Smooth muscle cell (in vitro differentiated cells): ENCODE measurements around the gene FCRL5. TPM values are rescaled to one million over a fixed set of nuclear protein-coding genes. Genes with fewer than 3 reads are reported as not detected.

Experiments used
- DNase-seq: peaks from one replicate; lab custom pipeline; 2025; ENCODE audit not compliant: unreplicated experiment; lab: John Stamatoyannopoulos, UW
- H2AFZ ChIP-seq: fragments of 200-600 bp; sonication (generic); 2 replicates; pipeline ENCODE4 v1.6.0; 2016; ENCODE audit warnings: antibody characterized with exemption, low read depth, mild to moderate bottlenecking
- H3F3A ChIP-seq: fragments of 200-600 bp; sonication (generic); 2 replicates; pipeline ENCODE4 v1.6.0; 2017; ENCODE audit warnings: antibody characterized with exemption, low read depth
- H3K27ac ChIP-seq: fragments of 200-600 bp; sonication (generic); 2 replicates; pipeline ENCODE4 v1.5.1; 2016; ENCODE audit warnings: low read depth, mild to moderate bottlenecking
- H3K27me3 ChIP-seq: fragments of 200-600 bp; sonication (generic); 2 replicates; pipeline ENCODE4 v1.6.1; 2016; ENCODE audit warnings: low read depth, mild to moderate bottlenecking
- H3K36me3 ChIP-seq: fragments of 200-600 bp; sonication (generic); 2 replicates; pipeline ENCODE4 v1.5.1; 2016; ENCODE audit warnings: low read depth
- H3K4me1 ChIP-seq: fragments of 200-600 bp; sonication (generic); 2 replicates; pipeline ENCODE4 v1.5.1; 2016; ENCODE audit warnings: low read depth
- H3K4me2 ChIP-seq: fragments of 200-600 bp; sonication (generic); 2 replicates; pipeline ENCODE4 v1.6.0; 2016; ENCODE audit warnings: mild to moderate bottlenecking
- H3K4me3 ChIP-seq: fragments of 200-600 bp; sonication (generic); 2 replicates; pipeline ENCODE4 v1.5.1; 2016; ENCODE audit warnings: mild to moderate bottlenecking
- H3K79me2 ChIP-seq: fragments of 200-600 bp; sonication (generic); 2 replicates; pipeline ENCODE4 v1.6.0; 2016; ENCODE audit warnings: low read depth, mild to moderate bottlenecking
- H3K9ac ChIP-seq: fragments of 200-600 bp; sonication (generic); 2 replicates; pipeline ENCODE4 v1.6.0; 2016; ENCODE audit warnings: low read depth
- H3K9me3 ChIP-seq: fragments of 200-600 bp; sonication (generic); replicated peaks from 2 replicates; pipeline ENCODE4 v1.5.1; 2016; ENCODE audit warnings: low read depth
- H4K20me1 ChIP-seq: fragments of 200-600 bp; sonication (generic); 2 replicates; pipeline ENCODE4 v1.6.0; 2016; ENCODE audit warnings: low read depth
- CTCF ChIP-seq: fragments of 200-600 bp; sonication (generic); IDR thresholded peaks from 2 replicates; pipeline ENCODE4 v1.5.1; 2017; ENCODE audit warnings: borderline replicate concordance, mild to moderate bottlenecking, antibody characterized with exemption; ENCODE audit not compliant: insufficient read depth, poor library complexity, severe bottlenecking
- WGBS: methylation state at CpG from one replicate; pipeline ENCODE4 v1.1.7; 2016; ENCODE audit warnings: low lambda C conversion rate; 5-methylcytosine and 5-hydroxymethylcytosine counted together
- polyA plus RNA-seq: library from polyadenylated mRNA; unstranded; fragments of >200 nt; fragmentation: Nextera tagmentation; extraction: Ambion mirVana; gene quantifications from 2 replicates; pipeline ENCODE4 v1.2.1, GENCODE V29; 2016
- total RNA-seq: library from RNA; depleted of rRNA; stranded (reverse); fragments of >200 nt; gene quantifications from 2 replicates; pipeline ENCODE4 v1.2.3, GENCODE V29; 2014

The FCRL5 gene
- total and polyA plus RNA-seq, 2 experiments from 2014 or later = not detected

GRCh38 chr1:157519451-157519850 lies 32.9 kb downstream of the FCRL5 start:
- Histone ChIP-seq H3K27me3 (no peaks in the 10 kb centered on the region), H3K36me3 (no peaks in the 10 kb centered on the region), H4K20me1 (no peaks in the 10 kb centered on the region), H3K9me3 (no peaks in the 10 kb centered on the region), H2AFZ (no peak overlapping the region), H3K27ac (no peak overlapping the region), H3K79me2 (no peaks in the 10 kb centered on the region), H3K9ac (no peak overlapping the region), H3K4me2 (no peak overlapping the region), H3K4me1 (no peaks in the 10 kb centered on the region), H3F3A (no peaks in the 10 kb centered on the region), H3K4me3 (no peak overlapping the region)
- DNase-seq = no peak
- no peak for TF ChIP-seq CTCF
- WGBS = 89% methylated on average over 2 of the region's 2 CpGs

- Histone ChIP-seq H3K4me2 (no peak overlapping the region), H3K27me3 (no peaks in the 10 kb centered on the region), H3K9me3 (no peaks in the 10 kb centered on the region), H3F3A (no peaks in the 10 kb centered on the region), H3K4me1 (no peaks in the 10 kb centered on the region), H2AFZ (no peak overlapping the region), H3K79me2 (no peaks in the 10 kb centered on the region), H3K4me3 (no peak overlapping the region), H3K27ac (no peak overlapping the region), H3K9ac (no peak overlapping the region), H3K36me3 (no peaks in the 10 kb centered on the region), H4K20me1 (no peaks in the 10 kb centered on the region)
- TF ChIP-seq CTCF = no peak
- no peak for DNase-seq
- 85% methylated on average over 8 of the region's 8 CpGs for WGBS
Observed at GRCh38 chr1:157517016-157517415, 35.3 kb downstream of the FCRL5 start.

GRCh38 chr1:157515709-157516108 lies 36.6 kb downstream of the FCRL5 start:
- Histone ChIP-seq H3K9me3 (no peaks in the 10 kb centered on the region), H4K20me1 (no peaks in the 10 kb centered on the region), H3K9ac (no peak overlapping the region), H3K4me3 (no peak overlapping the region), H3K79me2 (no peaks in the 10 kb centered on the region), H3F3A (no peaks in the 10 kb centered on the region), H3K27me3 (no peaks in the 10 kb centered on the region), H3K27ac (no peak overlapping the region), H3K4me2 (no peak overlapping the region), H3K4me1 (no peaks in the 10 kb centered on the region), H3K36me3 (no peaks in the 10 kb centered on the region), H2AFZ (no peak overlapping the region)
- no peak for TF ChIP-seq CTCF
- DNase-seq = no peak
- WGBS = 97% methylated on average over 7 of the region's 7 CpGs

GRCh38 chr1:157515141-157515540 lies 37.2 kb downstream of the FCRL5 start:
- Histone ChIP-seq H3K79me2 (no peaks in the 10 kb centered on the region), H3K9me3 (no peaks in the 10 kb centered on the region), H3K27ac (no peak overlapping the region), H3K27me3 (no peaks in the 10 kb centered on the region), H2AFZ (no peak overlapping the region), H3K4me1 (no peaks in the 10 kb centered on the region), H3K4me3 (no peak overlapping the region), H3K36me3 (no peaks in the 10 kb centered on the region), H4K20me1 (no peaks in the 10 kb centered on the region), H3K4me2 (no peak overlapping the region), H3K9ac (no peak overlapping the region), H3F3A (no peaks in the 10 kb centered on the region)
- 98% methylated on average over 3 of the region's 3 CpGs for WGBS
- TF ChIP-seq CTCF = no peak
- DNase-seq = no peak
